C4-2B (cell line): ENCODE results near the gene LIFR.

ENCODE experiments used
- H3K27ac ChIP-seq: fragments of 450-650 bp; 2 replicates; pipeline ENCODE4 v1.5.1; 2017
- CTCF ChIP-seq: fragments of 450-650 bp; conservative IDR thresholded peaks from 2 replicates; pipeline ENCODE4 v1.5.1; 2017; ENCODE audit warnings: mild to moderate bottlenecking
- ZFX ChIP-seq: fragments of 450-650 bp; IDR thresholded peaks from 2 replicates; pipeline ENCODE4 v1.6.1; 2017

LIFR gene

GRCh38 chr5:38446029-38446522 lies 110.4 kb downstream of the LIFR start:
- TF ChIP-seq CTCF (no peak), ZFX (no peak)

GRCh38 chr5:38445374-38446028 lies 110.9 kb downstream of the LIFR start:
- H3K27ac ChIP-seq, result no peak overlapping the region
- TF ChIP-seq CTCF (no peak), ZFX (no peak)

More at GRCh38 chr5:38446029-38446522, 110.4 kb downstream of the LIFR start:
- H3K27ac ChIP-seq, result no peak overlapping the region

- no peak for TF ChIP-seq CTCF
- no peak for TF ChIP-seq ZFX
- H3K27ac ChIP-seq, result no peak overlapping the region
These were observed 113.1 kb downstream of the LIFR start for GRCh38 chr5:38443390-38443789.

- no peak overlapping the region for H3K27ac ChIP-seq
- no peak for TF ChIP-seq CTCF
- TF ChIP-seq ZFX, result no peak
These were observed 114.2 kb downstream of the LIFR start for GRCh38 chr5:38442247-38442573.

GRCh38 chr5:38441453-38442246 lies 114.8 kb downstream of the LIFR start:
- no peak overlapping the region for H3K27ac ChIP-seq
- TF ChIP-seq ZFX (no peak), CTCF (peak; percentile 96)

GRCh38 chr5:38438757-38439156 lies 117.7 kb downstream of the LIFR start:
- no peak overlapping the region for H3K27ac ChIP-seq
- TF ChIP-seq ZFX (no peak), CTCF (no peak)

GRCh38 chr5:38434966-38435705 lies 121.3 kb downstream of the LIFR start:
- TF ChIP-seq ZFX (no peak), CTCF (no peak)
- H3K27ac ChIP-seq, result no peak overlapping the region
